HL-60 (cell line): Measurements from ENCODE around the gene NLGN1.

Experiments
- POLR2AphosphoS5 ChIP-seq: IDR thresholded peaks from 2 replicates; pipeline ENCODE4 v1.6.1; 2012; ENCODE audit warnings: low read depth
- TF ChIP-seq, protein P1 (sequence below): IDR thresholded peaks from one replicate; pipeline ENCODE4 v1.5.1; 2011; ENCODE audit warnings: low read length, control low read depth, inconsistent platforms; ENCODE audit not compliant: insufficient read depth
- TF ChIP-seq, protein P2 (sequence below): IDR thresholded peaks from 2 replicates; pipeline ENCODE4 v1.6.1; 2012; ENCODE audit warnings: low read depth; ENCODE audit not compliant: insufficient replicate concordance

DNA sequence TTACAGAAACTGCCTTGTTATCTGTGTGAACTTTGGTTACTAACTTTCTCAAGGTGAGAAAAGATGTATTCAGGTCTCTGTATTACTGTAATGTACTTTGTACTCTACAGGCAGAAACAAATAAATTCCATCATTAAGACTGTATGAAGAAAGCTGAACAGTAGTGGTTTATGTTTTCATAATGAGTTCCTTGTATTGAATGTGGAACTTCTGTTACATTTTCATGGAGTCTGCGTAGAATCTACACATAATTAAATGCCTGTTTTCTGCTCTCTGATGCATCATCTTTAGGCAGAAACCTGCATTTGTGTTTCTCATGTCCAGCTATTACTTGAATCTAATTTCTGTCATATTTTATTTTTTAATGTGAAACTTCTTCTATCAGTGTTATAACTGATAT, 302.8 kb downstream of the NLGN1 start:
- TF ChIP-seq, protein P1, sequence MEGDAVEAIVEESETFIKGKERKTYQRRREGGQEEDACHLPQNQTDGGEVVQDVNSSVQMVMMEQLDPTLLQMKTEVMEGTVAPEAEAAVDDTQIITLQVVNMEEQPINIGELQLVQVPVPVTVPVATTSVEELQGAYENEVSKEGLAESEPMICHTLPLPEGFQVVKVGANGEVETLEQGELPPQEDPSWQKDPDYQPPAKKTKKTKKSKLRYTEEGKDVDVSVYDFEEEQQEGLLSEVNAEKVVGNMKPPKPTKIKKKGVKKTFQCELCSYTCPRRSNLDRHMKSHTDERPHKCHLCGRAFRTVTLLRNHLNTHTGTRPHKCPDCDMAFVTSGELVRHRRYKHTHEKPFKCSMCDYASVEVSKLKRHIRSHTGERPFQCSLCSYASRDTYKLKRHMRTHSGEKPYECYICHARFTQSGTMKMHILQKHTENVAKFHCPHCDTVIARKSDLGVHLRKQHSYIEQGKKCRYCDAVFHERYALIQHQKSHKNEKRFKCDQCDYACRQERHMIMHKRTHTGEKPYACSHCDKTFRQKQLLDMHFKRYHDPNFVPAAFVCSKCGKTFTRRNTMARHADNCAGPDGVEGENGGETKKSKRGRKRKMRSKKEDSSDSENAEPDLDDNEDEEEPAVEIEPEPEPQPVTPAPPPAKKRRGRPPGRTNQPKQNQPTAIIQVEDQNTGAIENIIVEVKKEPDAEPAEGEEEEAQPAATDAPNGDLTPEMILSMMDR: no peak
- TF ChIP-seq, protein P2, sequence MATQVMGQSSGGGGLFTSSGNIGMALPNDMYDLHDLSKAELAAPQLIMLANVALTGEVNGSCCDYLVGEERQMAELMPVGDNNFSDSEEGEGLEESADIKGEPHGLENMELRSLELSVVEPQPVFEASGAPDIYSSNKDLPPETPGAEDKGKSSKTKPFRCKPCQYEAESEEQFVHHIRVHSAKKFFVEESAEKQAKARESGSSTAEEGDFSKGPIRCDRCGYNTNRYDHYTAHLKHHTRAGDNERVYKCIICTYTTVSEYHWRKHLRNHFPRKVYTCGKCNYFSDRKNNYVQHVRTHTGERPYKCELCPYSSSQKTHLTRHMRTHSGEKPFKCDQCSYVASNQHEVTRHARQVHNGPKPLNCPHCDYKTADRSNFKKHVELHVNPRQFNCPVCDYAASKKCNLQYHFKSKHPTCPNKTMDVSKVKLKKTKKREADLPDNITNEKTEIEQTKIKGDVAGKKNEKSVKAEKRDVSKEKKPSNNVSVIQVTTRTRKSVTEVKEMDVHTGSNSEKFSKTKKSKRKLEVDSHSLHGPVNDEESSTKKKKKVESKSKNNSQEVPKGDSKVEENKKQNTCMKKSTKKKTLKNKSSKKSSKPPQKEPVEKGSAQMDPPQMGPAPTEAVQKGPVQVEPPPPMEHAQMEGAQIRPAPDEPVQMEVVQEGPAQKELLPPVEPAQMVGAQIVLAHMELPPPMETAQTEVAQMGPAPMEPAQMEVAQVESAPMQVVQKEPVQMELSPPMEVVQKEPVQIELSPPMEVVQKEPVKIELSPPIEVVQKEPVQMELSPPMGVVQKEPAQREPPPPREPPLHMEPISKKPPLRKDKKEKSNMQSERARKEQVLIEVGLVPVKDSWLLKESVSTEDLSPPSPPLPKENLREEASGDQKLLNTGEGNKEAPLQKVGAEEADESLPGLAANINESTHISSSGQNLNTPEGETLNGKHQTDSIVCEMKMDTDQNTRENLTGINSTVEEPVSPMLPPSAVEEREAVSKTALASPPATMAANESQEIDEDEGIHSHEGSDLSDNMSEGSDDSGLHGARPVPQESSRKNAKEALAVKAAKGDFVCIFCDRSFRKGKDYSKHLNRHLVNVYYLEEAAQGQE: no peak
- no peak for TF ChIP-seq POLR2AphosphoS5
